Esophagus squamous epithelium (tissue), 4 donors: Measurements from ENCODE around the gene CTBP1.

Source experiments
- CTCF ChIP-seq, 6 experiments: fragments of 450-650 bp in 4 of 6; fragments of 200-600 bp in 2 of 6; sonication (generic) in 2 of 6; IDR thresholded peaks; one replicate each; pipeline ENCODE4 v1.5.1; 2016 to 2019; ENCODE audit warnings: antibody characterized with exemption in 6 of 6, mild to moderate bottlenecking in 4 of 6, moderate library complexity in 4 of 6
- POLR2A ChIP-seq, 4 donors: fragments of 450-650 bp; IDR thresholded peaks; one replicate each; pipeline ENCODE4 v1.6.1; 2017; ENCODE audit warnings: antibody characterized with exemption in 4 of 4, mild to moderate bottlenecking in 4 of 4, moderate library complexity in 3 of 4

DNA sequence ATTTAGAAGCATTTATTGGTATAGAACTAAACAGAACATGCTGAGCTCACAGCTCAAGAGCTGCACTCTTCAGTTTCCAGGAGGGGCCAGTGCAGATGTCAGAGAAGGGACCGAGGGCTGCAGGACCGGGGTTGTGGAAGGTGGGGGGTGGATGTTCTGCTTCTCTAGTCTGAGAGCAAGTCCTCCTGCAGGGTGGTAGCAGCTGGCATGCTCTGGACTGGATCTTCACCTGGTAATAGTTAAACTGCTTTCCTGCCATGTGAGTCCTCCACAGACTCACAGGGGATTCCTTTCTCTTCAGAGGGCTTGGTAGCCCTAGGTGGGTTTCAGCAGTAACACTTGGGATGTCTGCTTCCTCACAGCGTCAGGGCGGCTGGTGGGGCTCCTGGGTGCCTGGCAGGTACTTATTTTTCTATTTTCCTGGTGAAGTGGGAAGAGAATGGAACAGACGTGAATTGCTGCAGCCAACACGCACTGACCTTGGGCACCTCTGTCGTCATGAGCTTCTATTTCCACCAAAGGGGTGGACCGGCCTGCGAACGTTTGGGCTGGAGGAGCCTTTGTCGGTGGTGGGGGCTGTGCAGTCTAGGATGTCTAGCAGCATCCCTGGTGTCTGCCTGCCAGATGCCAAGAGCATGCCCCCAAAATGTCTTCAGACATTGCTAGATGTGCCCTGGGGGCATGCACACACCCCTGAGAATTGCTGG, 43.2 kb upstream of the CTBP1 start:
- TF ChIP-seq CTCF (IDR thresholded peaks at IDR 0.05) (no peak), POLR2A (IDR thresholded peaks at IDR 0.05) (no peak)
